Measurements from ENCODE around the gene POLR1E. TPM values are rescaled to one million over a fixed set of nuclear protein-coding genes. Genes with fewer than 3 reads are reported as not detected.
A peak's percentile ranks its signal among the peaks of the same experiment; 100 is the strongest.

Gene POLR1E
- total RNA-seq (2014; rRNA removed; shearing (Covaris generic); ENCODE audit: low replicate concordance), result 39.8 and 46.9 TPM in 2 replicates

DNA sequence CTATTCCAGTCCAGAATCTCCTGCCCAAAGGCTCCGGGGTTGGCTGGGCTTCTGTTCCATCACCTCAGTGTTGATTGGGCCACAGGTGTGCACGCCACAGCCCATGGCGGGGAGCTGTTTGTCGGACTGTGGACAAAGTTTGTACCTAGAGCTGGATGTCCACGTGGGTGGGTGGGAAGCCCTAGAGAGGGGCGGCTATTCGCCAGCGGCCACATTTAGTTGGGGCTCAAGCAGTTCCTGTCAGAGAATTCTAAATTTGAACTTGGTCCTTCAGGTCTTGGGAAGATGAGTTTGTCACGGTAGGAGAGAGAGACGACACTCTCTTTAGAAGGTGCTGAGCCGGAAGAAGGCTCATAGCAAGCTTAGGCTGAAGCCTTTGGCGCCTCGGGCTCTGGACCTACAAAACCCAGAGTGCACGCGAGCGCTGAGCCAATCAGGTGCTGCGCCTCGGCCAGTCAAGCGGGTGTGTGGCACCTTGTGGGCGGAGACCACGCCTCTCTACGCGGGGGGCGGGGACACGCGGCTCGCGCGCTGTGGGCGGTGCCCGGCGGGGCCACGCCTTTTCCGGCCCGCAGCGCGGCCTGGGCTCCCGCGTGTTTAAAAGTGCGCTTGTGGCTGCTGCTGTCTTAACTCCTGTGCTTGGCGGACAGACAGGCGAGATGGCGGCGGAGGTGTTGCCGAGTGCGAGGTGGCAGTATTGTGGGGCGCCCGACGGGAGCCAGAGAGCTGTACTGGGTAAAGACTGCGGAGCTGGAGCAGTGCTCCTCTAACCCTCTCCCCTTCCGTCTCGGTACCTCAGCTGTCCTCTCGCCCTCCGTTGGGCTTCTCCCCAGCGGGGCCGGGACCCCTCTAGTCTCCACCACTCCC, at the start of gene POLR1E:
TSS of gene POLR1E (plus strand) at position 560 of the 867 bp plus-strand sequence. CDS start at position 660, 100 bp downstream.
- peak within 1 kb of the TSS; percentile 29; the same call in 1 of the 2 replicates for H2AFZ ChIP-seq (ENCODE audit: low read length)
- peak within 1 kb of the TSS; percentile 93 for H3K4me3 ChIP-seq (ENCODE audit: low read length)
- H3K4me1 ChIP-seq (ENCODE audit: low read length), result peaks cover 45% of the 10 kb centered on the region

DNA sequence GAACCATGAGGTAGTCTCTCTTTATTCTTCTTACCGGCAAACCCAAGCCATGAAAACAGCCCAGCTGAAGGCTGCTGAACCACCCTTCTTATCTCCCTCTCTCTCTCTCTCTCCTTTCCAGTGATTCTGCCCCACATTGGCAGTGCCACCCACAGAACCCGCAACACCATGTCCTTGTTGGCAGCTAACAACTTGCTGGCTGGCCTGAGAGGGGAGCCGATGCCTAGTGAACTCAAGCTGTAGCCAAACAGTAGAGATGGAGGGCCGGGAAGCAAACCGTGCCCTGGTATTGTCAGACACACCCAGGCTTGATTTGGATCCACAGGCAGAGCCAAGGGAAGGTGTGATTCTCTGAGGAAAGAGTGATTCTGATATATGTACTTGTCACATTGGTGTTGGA, 49.2 kb upstream of the POLR1E start:
- H3K27ac ChIP-seq (ENCODE audit: low read length), result no peak overlapping the region
- no peaks in the 10 kb centered on the region for H3K9me2 ChIP-seq (replicated peaks; ENCODE audit: insufficient read depth, low read length)
- H4K20me1 ChIP-seq (ENCODE audit: insufficient read depth, low read depth, low read length), result no peaks in the 10 kb centered on the region
- no peak overlapping the region for H3K9ac ChIP-seq (ENCODE audit: low read length)
- no peak overlapping the region for H3K4me3 ChIP-seq (ENCODE audit: low read length)
- DNase-seq, result no peak
- no peak overlapping the region for H2AFZ ChIP-seq (ENCODE audit: low read length)
- no peak overlapping the region for H3K4me2 ChIP-seq (ENCODE audit: low read depth, low read length, poor library complexity, severe bottlenecking)
- peaks cover 45% of the 10 kb centered on the region for H3K36me3 ChIP-seq (ENCODE audit: insufficient read depth, low read length)
- H3K9me3 ChIP-seq (ENCODE audit: low read length), result no peaks in the 10 kb centered on the region
- H3K79me2 ChIP-seq (ENCODE audit: low read length), result peaks cover 21% of the 10 kb centered on the region
- no peaks in the 10 kb centered on the region for H3K27me3 ChIP-seq (ENCODE audit: low read length)
- H3K4me1 ChIP-seq (ENCODE audit: low read length), result peaks cover 11% of the 10 kb centered on the region

More for the DNA sequence above, at the start of gene POLR1E:
- peaks cover 33% of the 10 kb centered on the region for H3K79me2 ChIP-seq (ENCODE audit: low read length)
- peak; percentile 98 for DNase-seq
- peaks cover 23% of the 10 kb centered on the region for H3K36me3 ChIP-seq (ENCODE audit: insufficient read depth, low read length)
- peak within 1 kb of the TSS; percentile 95 for H3K9ac ChIP-seq (ENCODE audit: low read length)
- no peaks in the 10 kb centered on the region for H4K20me1 ChIP-seq (ENCODE audit: insufficient read depth, low read depth, low read length)
- no peaks in the 10 kb centered on the region for H3K9me3 ChIP-seq (ENCODE audit: low read length)
- H3K9me2 ChIP-seq (replicated peaks; ENCODE audit: insufficient read depth, low read length), result no peaks in the 10 kb centered on the region
- H3K27me3 ChIP-seq (ENCODE audit: low read length), result no peaks in the 10 kb centered on the region
- peak within 1 kb of the TSS; percentile 83 for H3K4me2 ChIP-seq (ENCODE audit: low read depth, low read length, poor library complexity, severe bottlenecking)
- H3K27ac ChIP-seq (ENCODE audit: low read length), result peak within 1 kb of the TSS; percentile 53; the same call in 1 of the 2 replicates

GRCh38 chr9:37437010-37437409, 48.7 kb upstream of the POLR1E start:
- H3K36me3 ChIP-seq (ENCODE audit: insufficient read depth, low read length), result peaks cover 42% of the 10 kb centered on the region

DNA sequence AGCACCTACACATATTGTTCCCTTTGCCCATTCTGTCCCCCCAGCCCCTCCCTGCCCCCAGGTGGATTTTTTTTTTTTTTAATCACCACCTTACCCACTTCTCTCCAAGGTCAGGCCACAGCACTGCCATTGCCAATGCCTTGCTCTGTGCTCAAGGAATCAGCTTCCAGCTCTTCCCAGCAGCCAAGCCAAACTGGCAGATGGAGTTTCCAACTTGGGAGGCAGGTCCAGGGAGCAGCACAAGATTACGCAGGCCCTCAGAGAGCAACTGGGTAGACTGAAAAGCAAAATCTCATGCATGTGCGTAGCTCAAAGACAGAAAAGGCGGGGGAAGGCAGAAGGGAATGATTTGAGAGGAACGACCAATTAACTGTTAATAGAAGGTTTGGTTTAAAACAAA, 48.1 kb upstream of the POLR1E start:
- Histone ChIP-seq H3K27ac (ENCODE audit: low read length) (no peak overlapping the region), H3K4me3 (ENCODE audit: low read length) (no peak overlapping the region), H4K20me1 (ENCODE audit: insufficient read depth, low read depth, low read length) (no peaks in the 10 kb centered on the region), H2AFZ (ENCODE audit: low read length) (no peak overlapping the region), H3K79me2 (ENCODE audit: low read length) (peaks cover 24% of the 10 kb centered on the region), H3K36me3 (ENCODE audit: insufficient read depth, low read length) (peaks cover 42% of the 10 kb centered on the region), H3K4me1 (ENCODE audit: low read length) (peaks cover 2% of the 10 kb centered on the region; the same call in 1 of the 2 replicates), H3K4me2 (ENCODE audit: low read depth, low read length, poor library complexity, severe bottlenecking) (no peak overlapping the region), H3K27me3 (ENCODE audit: low read length) (no peaks in the 10 kb centered on the region), H3K9me3 (ENCODE audit: low read length) (no peaks in the 10 kb centered on the region), H3K9me2 (replicated peaks; ENCODE audit: insufficient read depth, low read length) (no peaks in the 10 kb centered on the region), H3K9ac (ENCODE audit: low read length) (no peak overlapping the region)
- DNase-seq, result no peak

More at GRCh38 chr9:37437010-37437409, 48.7 kb upstream of the POLR1E start:
- Histone ChIP-seq H3K9me3 (ENCODE audit: low read length) (no peaks in the 10 kb centered on the region), H3K4me2 (ENCODE audit: low read depth, low read length, poor library complexity, severe bottlenecking) (no peak overlapping the region), H2AFZ (ENCODE audit: low read length) (no peak overlapping the region), H4K20me1 (ENCODE audit: insufficient read depth, low read depth, low read length) (no peaks in the 10 kb centered on the region), H3K27me3 (ENCODE audit: low read length) (no peaks in the 10 kb centered on the region), H3K27ac (ENCODE audit: low read length) (no peak overlapping the region), H3K4me1 (ENCODE audit: low read length) (peaks cover 6% of the 10 kb centered on the region), H3K4me3 (ENCODE audit: low read length) (no peak overlapping the region), H3K9ac (ENCODE audit: low read length) (no peak overlapping the region), H3K79me2 (ENCODE audit: low read length) (peaks cover 21% of the 10 kb centered on the region), H3K9me2 (replicated peaks; ENCODE audit: insufficient read depth, low read length) (no peaks in the 10 kb centered on the region)
- DNase-seq, result no peak

DNA sequence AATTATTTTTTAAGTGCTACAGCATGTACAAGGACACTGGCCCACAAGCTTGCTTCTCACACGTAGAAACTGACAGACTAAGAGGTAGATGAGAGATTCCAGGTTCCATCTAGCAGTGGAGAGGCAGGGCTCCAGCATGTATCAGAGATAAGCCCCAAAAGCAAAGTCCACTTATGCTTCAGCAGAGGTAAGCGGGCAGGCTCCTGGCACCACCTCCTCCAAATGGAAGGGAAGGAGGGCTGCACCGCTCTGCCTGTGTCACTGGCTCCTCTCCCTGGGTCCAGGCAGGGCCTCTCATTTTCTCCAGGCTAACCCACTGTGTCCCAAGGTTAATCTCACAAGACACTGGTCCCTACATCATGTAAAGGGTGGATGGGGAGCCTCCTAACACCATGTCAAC, 47.4 kb upstream of the POLR1E start:
- peaks cover 42% of the 10 kb centered on the region for H3K36me3 ChIP-seq (ENCODE audit: insufficient read depth, low read length)
- H3K4me2 ChIP-seq (ENCODE audit: low read depth, low read length, poor library complexity, severe bottlenecking), result no peak overlapping the region
- no peaks in the 10 kb centered on the region for H4K20me1 ChIP-seq (ENCODE audit: insufficient read depth, low read depth, low read length)

GRCh38 chr9:37441776-37442370, 43.9 kb upstream of the POLR1E start:
- no peak overlapping the region for H2AFZ ChIP-seq (ENCODE audit: low read length)
- H3K4me3 ChIP-seq (ENCODE audit: low read length), result no peak overlapping the region
- no peaks in the 10 kb centered on the region for H3K4me1 ChIP-seq (ENCODE audit: low read length)
- no peaks in the 10 kb centered on the region for H3K9me3 ChIP-seq (ENCODE audit: low read length)
- no peaks in the 10 kb centered on the region for H3K27me3 ChIP-seq (ENCODE audit: low read length)
- peaks cover 51% of the 10 kb centered on the region for H3K79me2 ChIP-seq (ENCODE audit: low read length)
- peaks cover 24% of the 10 kb centered on the region for H3K36me3 ChIP-seq (ENCODE audit: insufficient read depth, low read length)
- H3K9me2 ChIP-seq (replicated peaks; ENCODE audit: insufficient read depth, low read length), result no peaks in the 10 kb centered on the region
- H4K20me1 ChIP-seq (ENCODE audit: insufficient read depth, low read depth, low read length), result no peaks in the 10 kb centered on the region
- no peak overlapping the region for H3K27ac ChIP-seq (ENCODE audit: low read length)
- no peak overlapping the region for H3K4me2 ChIP-seq (ENCODE audit: low read depth, low read length, poor library complexity, severe bottlenecking)
- no peak for DNase-seq
- no peak overlapping the region for H3K9ac ChIP-seq (ENCODE audit: low read length)

More for the DNA sequence above, 47.4 kb upstream of the POLR1E start:
- DNase-seq, result no peak
- Histone ChIP-seq H3K79me2 (ENCODE audit: low read length) (peaks cover 28% of the 10 kb centered on the region), H3K9me2 (replicated peaks; ENCODE audit: insufficient read depth, low read length) (no peaks in the 10 kb centered on the region), H3K27ac (ENCODE audit: low read length) (no peak overlapping the region), H3K4me1 (ENCODE audit: low read length) (no peaks in the 10 kb centered on the region), H3K9ac (ENCODE audit: low read length) (no peak overlapping the region), H2AFZ (ENCODE audit: low read length) (no peak overlapping the region), H3K9me3 (ENCODE audit: low read length) (no peaks in the 10 kb centered on the region), H3K4me3 (ENCODE audit: low read length) (no peak overlapping the region), H3K27me3 (ENCODE audit: low read length) (no peaks in the 10 kb centered on the region)

DNA sequence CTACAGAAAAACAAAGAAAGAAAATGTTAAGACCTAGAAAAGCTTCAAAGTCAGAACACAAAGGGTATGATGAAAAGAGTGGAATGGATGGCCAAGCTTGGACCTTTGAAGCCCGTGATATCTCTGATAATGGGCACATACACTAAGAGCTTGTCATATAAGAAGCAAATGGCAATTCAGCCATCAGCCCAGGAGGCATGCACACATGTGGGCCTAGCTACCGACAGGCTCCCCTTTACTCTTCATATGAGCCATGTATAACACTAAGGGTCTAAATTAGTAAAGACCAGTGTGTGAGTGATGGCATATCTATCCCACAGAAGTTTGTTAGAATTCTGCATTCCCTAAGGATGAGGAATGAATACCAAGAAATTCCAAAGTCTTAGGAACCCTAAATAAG, 43.2 kb upstream of the POLR1E start:
- DNase-seq, result no peak
- peaks cover 17% of the 10 kb centered on the region for H3K36me3 ChIP-seq (ENCODE audit: insufficient read depth, low read length)
- no peak overlapping the region for H3K27ac ChIP-seq (ENCODE audit: low read length)
- no peaks in the 10 kb centered on the region for H4K20me1 ChIP-seq (ENCODE audit: insufficient read depth, low read depth, low read length)
- H3K79me2 ChIP-seq (ENCODE audit: low read length), result peaks cover 53% of the 10 kb centered on the region
- H3K9me3 ChIP-seq (ENCODE audit: low read length), result no peaks in the 10 kb centered on the region
- H3K4me1 ChIP-seq (ENCODE audit: low read length), result no peaks in the 10 kb centered on the region
- no peaks in the 10 kb centered on the region for H3K9me2 ChIP-seq (replicated peaks; ENCODE audit: insufficient read depth, low read length)
- H2AFZ ChIP-seq (ENCODE audit: low read length), result no peak overlapping the region
- no peaks in the 10 kb centered on the region for H3K27me3 ChIP-seq (ENCODE audit: low read length)
- no peak overlapping the region for H3K9ac ChIP-seq (ENCODE audit: low read length)
- no peak overlapping the region for H3K4me3 ChIP-seq (ENCODE audit: low read length)
- H3K4me2 ChIP-seq (ENCODE audit: low read depth, low read length, poor library complexity, severe bottlenecking), result no peak overlapping the region

- H3K9me2 ChIP-seq (replicated peaks; ENCODE audit: insufficient read depth, low read length), result no peaks in the 10 kb centered on the region
- no peaks in the 10 kb centered on the region for H3K27me3 ChIP-seq (ENCODE audit: low read length)
- H3K27ac ChIP-seq (ENCODE audit: low read length), result no peak overlapping the region
- H4K20me1 ChIP-seq (ENCODE audit: insufficient read depth, low read depth, low read length), result no peaks in the 10 kb centered on the region
- no peak overlapping the region for H3K9ac ChIP-seq (ENCODE audit: low read length)
- peaks cover 16% of the 10 kb centered on the region; the same call in 1 of the 2 replicates for H3K36me3 ChIP-seq (ENCODE audit: insufficient read depth, low read length)
- no peak overlapping the region for H3K4me3 ChIP-seq (ENCODE audit: low read length)
- H3K4me1 ChIP-seq (ENCODE audit: low read length), result no peaks in the 10 kb centered on the region
- no peak overlapping the region for H3K4me2 ChIP-seq (ENCODE audit: low read depth, low read length, poor library complexity, severe bottlenecking)
- no peaks in the 10 kb centered on the region for H3K9me3 ChIP-seq (ENCODE audit: low read length)
- peaks cover 58% of the 10 kb centered on the region for H3K79me2 ChIP-seq (ENCODE audit: low read length)
- H2AFZ ChIP-seq (ENCODE audit: low read length), result no peak overlapping the region
- no peak for DNase-seq
Measured at GRCh38 chr9:37443566-37443965, 42.2 kb upstream of the POLR1E start.

Data from Karpas-422 (cell line).